Raji (cell line): ENCODE results near the gene CHRNB4.

Experiments
- POLR2A ChIP-seq: IDR thresholded peaks from 2 replicates; pipeline ENCODE4 v1.6.1; 2011; ENCODE audit warnings: low read depth, low read length, control low read depth; ENCODE audit not compliant: insufficient read depth

CHRNB4 gene

GRCh38 chr15:78626381-78626995, 14.5 kb downstream of the CHRNB4 start:
- TF ChIP-seq POLR2A, result no peak

DNA sequence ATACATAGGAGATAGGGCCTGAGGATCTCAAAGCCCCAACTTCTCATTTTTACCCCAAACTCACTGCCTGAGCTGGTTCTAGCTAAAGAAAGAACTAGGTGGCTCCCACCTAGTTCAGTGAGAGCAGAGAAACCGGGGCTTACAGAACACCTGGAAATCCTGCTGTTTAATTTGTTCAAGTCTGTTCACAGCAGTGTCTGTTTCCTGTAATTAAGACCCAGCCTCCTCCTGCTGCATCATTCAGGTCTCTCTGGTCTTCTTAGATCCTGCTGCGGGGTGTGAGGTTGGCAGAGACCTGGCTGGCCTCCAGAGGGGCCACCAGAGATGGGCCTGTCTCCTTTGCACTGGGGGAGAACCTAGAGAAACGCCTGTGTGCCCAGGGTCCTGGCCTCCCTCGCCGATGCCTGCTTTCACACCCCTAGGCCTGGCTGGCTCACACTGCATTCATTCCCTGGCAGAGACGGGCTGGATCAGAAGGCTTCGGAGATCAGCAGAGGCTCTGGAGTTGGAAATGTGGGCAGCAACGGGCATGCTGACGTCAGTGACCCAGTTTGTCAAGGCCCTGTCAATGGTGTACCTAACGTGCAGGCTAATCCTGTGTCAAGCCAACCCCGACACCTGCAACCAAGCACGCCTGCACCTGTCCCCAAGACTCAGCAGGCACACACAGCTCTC, 15.3 kb downstream of the CHRNB4 start:
- TF ChIP-seq POLR2A, result no peak

GRCh38 chr15:78624651-78625590, 16.1 kb downstream of the CHRNB4 start:
- no peak for TF ChIP-seq POLR2A

DNA sequence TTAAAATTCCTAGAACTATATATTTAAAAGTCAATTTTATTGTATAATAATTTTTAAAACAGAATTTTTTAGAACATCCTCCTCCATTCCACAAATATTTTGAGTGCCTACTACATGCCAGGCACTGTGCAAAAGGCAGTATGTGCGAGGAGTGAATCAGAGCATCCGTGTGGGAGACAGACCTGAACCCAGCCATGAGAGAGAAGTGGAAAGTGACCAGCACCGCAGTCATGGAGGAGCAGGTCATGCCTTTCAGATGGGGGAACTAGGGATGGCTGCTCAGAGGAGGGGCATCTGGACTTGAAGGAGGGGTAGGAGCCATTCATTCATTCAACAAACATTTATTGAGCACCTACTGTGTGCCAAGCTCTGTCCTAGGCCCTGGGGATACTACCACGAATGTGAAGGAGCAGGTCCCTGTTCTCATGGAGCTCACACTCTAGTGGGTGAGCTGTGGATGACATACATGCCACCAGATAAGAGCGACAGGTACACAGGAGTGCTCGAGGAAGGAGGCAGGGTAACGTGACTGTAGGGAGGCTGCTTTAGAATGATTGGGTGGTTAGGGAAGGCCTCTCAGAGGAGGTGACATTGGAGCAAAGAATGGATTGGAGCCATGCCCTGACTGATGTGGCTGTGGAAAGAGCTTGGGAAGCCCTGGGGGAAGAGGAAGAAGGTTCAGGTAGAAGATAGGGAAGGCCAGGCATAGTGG, 17.1 kb downstream of the CHRNB4 start:
- TF ChIP-seq POLR2A, result no peak

DNA sequence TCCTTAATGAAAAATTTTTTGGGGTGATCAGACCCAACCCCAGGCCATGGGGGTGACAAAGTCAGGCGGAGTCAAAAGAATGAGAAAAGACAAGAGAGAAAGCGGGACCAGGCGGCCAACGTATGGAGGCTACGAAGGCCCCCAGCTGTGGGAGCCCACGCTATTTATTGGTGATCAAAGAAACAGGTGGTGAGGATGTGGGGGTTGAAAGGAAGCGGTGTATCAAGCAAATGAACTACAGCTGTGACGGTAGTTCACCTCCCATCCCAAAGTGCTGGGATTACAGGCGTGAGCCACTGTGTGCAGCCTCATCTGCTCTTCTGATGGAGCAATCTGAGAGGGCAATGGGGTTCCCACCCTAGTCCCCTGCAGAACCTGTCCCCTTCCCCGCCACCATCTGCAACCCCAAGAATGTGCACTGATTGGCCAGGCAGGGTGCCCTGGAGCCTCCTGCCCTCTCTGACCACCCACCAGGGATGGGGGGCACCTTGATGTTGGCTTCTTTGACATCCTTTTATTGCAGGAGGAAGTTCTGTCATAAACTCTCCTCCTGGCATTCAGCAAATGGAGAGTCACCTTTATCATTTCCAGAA, 19.1 kb downstream of the CHRNB4 start:
- no peak for TF ChIP-seq POLR2A

- no peak for TF ChIP-seq POLR2A
These were observed 20.2 kb downstream of the CHRNB4 start, which contains the start of gene CHRNA3 for GRCh38 chr15:78620527-78621421. Gene CHRNA3 (minus strand): TSS chr15:78620996. CDS start chr15:78620794, 202 bp downstream.

DNA sequence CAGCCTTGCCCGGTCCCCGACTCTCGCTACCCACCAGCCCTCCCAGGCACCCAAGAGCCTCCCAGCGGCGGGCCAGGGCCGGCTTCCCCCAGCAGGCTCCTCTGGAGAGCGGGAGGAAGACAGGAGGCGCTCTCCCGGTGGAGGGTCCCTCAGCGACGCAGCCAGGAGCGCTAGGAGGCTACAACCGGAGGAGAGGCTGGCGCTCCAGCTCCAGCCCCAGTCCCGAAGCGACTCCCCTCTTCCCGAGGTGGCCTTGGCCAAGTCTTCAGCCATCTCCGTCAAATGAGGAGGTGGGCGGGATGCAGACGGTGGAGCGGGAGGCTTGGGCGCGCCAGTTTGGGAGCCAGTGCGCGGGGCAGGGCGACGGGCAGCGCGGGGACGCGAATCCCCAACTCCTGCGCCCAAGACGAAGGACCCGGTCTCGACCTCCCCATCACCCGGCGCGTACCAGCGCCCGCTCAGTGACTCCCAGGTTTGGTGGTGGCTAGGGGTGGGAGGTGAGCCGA, 20.9 kb downstream of the CHRNB4 start:
- no peak for TF ChIP-seq POLR2A

- TF ChIP-seq POLR2A, result no peak
These were observed 21.7 kb downstream of the CHRNB4 start for GRCh38 chr15:78619022-78619950.

- TF ChIP-seq POLR2A, result no peak
These were observed 22.5 kb downstream of the CHRNB4 start for GRCh38 chr15:78618490-78618934.

GRCh38 chr15:78618064-78618463, 22.9 kb downstream of the CHRNB4 start:
- TF ChIP-seq POLR2A, result no peak

DNA sequence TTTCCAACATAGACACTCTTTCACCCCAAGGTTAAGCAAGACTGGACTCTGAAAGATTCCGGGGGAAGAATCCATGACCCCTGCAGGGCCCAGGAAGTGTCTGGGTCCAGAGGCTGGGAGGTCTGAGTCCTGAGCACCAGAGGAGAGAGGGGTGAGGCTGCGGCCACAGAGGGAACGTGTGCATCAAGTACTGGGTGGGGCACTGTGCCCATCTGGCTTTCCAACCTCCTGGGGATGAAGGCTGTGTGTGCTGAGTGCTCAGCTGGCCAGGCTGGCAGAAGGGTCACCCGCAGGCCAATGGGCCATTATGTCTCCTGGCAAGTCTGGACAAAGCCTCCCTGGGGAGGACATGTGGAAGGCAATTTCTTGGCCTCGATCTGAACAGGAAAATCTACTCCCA, 23.5 kb downstream of the CHRNB4 start:
- no peak for TF ChIP-seq POLR2A

DNA sequence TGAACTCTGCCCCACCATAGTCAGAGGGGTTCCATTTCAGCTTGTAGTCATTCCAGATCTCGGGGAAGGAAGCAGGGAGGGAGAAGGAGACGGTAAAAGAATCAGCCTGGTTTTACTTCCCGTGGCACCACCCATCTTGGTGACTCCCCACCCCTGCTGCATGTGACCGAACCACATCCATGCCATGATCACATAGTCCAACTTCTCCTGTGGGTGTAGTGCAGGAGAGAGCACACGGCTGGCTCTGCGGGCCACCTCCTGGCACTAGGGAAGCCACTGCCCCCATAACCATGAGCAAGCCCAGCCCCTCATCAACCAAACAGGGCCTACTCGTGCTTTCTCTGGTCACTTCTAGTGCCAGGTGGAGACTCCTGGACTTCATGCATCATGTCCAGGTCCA, 23.9 kb downstream of the CHRNB4 start:
- no peak for TF ChIP-seq POLR2A
